GM12872 (cell line): Measurements from ENCODE around the gene SULF2.

Experiments
- TF ChIP-seq, protein P1 (sequence below): IDR thresholded peaks from 3 replicates; pipeline ENCODE4 v1.5.1; 2011; ENCODE audit warnings: low read depth, mild to moderate bottlenecking, low read length, moderate library complexity; ENCODE audit not compliant: insufficient read depth

Gene SULF2

DNA sequence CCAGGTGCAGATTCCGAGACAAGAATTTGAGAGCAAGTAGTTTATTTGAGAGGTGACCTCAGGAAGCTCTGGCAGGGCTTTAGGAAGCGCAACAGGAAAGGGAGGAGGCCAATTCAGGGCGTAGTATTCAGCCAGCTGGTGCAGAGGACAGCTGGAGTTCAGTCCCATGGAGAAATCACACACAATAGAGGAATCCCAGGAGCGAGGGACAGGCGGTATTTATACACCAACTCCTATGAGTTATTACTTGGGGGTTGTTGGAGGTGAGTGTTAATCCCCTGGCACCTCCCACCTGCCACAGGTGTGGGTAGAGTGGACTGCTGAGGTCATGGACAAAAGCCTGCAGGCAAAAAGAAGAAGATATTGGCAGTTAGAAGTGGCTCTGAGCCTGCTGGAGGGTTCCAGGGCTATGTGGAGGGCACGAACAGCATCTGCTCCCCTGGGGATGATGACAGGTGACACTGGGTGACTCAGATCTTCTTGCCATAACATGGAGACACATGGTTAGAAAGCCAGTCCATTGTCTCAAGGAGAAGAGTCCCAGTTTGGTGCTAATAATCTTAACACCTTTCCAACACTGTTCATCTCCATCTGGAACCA is 13.9 kb upstream of the SULF2 start:
- TF ChIP-seq, protein P1, sequence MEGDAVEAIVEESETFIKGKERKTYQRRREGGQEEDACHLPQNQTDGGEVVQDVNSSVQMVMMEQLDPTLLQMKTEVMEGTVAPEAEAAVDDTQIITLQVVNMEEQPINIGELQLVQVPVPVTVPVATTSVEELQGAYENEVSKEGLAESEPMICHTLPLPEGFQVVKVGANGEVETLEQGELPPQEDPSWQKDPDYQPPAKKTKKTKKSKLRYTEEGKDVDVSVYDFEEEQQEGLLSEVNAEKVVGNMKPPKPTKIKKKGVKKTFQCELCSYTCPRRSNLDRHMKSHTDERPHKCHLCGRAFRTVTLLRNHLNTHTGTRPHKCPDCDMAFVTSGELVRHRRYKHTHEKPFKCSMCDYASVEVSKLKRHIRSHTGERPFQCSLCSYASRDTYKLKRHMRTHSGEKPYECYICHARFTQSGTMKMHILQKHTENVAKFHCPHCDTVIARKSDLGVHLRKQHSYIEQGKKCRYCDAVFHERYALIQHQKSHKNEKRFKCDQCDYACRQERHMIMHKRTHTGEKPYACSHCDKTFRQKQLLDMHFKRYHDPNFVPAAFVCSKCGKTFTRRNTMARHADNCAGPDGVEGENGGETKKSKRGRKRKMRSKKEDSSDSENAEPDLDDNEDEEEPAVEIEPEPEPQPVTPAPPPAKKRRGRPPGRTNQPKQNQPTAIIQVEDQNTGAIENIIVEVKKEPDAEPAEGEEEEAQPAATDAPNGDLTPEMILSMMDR: no peak

GRCh38 chr20:47796971-47797370 is 11.7 kb upstream of the SULF2 start:
- TF ChIP-seq, protein P1: no peak

DNA sequence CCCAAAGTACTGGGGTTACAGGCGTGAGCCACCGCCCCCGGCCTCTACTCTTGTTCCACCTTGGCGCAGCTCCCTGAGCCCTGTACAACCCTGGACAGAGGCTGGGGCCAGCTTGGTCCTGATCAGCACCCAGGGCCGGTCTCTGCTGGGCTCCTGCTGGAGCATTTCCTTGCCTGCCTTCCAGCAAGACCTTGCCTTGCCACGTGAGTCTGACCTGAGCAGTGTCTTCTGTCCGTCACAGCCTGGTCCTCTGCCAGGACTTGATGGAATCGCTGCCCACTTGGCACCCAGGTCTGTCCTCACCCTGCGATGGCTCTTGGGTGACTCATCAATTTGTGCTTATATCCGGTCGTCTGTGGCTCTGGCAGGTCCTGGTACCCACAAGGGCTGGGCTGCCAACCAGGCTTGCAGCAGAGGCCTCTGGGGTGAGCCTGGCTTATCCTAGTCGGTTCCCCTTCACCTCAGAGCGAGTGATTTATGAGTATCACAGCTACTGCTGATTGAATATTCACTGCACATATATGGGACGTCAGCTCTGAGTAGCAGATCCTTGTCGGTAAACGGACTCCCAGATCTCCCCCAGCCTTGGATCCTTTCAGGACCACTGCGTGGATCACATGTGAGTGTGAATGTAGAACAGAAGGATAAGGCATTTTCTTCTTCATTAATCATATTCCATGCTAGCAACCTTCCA is 10.1 kb upstream of the SULF2 start:
- TF ChIP-seq, protein P1: no peak

DNA sequence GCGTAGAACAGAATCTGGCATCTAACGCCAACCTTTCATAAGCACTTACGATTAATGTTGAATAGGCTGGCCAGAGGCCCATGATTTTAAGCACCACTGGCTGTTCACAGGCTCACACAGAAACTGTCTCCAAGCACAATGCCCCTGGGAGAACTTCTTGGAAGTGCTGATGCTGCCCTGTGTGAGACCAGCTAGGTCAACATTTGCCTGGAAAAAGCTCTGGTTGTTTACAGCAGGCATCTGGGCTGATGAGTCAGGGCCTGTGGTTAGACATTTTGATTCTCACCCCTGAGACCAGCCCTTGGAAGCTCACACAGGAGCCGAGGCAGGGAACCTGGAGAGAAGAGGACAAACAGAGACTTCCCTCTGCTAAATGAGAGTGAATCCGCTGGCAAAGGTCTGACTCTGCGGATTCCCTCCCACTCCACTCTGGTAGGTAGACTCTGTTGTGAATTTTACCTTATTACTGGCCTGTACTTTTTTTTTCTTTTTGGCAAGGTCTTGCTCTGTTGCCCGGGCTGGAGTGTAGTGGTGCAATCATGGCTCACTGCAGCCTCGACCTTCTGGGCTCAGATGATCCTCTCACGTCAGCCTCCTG is 6.8 kb upstream of the SULF2 start:
- TF ChIP-seq, protein P1: no peak

GRCh38 chr20:47791084-47791599 is 5.9 kb upstream of the SULF2 start:
- TF ChIP-seq, protein P1: no peak

GRCh38 chr20:47790580-47790965 is 5.3 kb upstream of the SULF2 start:
- TF ChIP-seq, protein P1: no peak

DNA sequence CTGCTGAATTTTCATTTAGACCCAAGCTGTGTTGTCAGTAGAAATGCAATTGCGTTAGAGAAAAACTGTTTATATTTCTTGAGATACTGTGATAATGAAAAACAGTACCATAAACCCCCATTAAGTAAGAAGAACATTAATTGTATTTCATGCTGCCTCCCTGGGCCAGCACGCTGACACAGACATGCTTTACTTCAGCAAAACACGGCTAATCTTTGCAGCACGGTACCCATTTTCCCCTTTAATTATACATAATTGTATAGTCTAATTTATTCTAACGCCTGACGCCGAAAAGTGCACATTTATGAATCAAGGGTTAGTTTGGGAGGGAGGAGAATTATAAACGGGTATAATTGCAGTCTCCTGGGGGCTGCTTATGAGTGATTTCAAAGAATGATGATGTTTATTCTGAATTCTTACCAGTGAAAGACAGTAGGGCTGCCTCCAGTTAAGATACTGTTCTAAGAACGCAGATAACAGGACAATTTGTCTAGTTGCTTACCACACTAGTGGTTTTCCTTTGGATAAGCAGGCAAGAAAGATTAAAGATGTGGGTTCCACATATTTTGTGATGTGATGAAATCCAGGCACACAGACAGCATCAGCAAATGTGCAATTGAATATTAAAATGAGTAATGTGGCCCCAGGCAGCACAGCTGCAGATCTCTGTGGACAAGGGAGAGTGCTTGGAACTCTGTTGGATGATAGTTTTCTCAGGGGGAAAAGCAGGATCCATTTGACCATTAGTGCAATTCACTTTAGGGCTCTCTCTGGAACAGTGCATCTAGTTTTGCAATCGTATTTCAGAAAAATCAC is 4.7 kb upstream of the SULF2 start:
- TF ChIP-seq, protein P1: no peak
